ENCODE results near the gene ADGRL3.

DNA sequence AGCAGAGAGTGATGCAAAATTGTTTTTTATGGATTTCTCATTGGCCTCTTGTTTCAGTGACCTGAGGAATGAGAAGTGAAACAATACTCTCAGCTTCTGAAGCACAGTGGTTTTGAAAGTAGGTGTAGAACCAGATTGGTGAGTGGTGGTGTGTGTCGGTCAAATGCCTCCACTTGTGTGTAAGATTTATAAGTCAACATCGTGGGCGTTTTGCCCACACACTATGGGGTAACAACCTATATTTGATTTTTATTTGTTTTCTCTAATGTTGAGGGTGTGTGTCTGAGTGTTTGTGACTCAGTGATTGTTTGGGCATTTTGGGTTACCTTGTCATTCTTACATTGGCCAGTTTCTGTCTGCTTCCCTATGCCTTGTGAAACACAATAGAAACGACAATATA, 23.3 kb downstream of the ADGRL3 start:
- no peak for TF ChIP-seq POLR2A (IDR thresholded peaks at IDR 0.05; ENCODE audit: low read length)
- TF ChIP-seq GATA1 (IDR thresholded peaks at IDR 0.05; ENCODE audit: low read depth, low read length) = no peak

Data from erythroblast (primary cell).